Anterior cingulate cortex (tissue), 58 donors: ENCODE results near the gene CCNH.

Experiments used
- DNase-seq, 58 donors: peaks; one replicate each; lab custom pipeline; 2025; lab: John Stamatoyannopoulos, UW

The CCNH gene

DNA sequence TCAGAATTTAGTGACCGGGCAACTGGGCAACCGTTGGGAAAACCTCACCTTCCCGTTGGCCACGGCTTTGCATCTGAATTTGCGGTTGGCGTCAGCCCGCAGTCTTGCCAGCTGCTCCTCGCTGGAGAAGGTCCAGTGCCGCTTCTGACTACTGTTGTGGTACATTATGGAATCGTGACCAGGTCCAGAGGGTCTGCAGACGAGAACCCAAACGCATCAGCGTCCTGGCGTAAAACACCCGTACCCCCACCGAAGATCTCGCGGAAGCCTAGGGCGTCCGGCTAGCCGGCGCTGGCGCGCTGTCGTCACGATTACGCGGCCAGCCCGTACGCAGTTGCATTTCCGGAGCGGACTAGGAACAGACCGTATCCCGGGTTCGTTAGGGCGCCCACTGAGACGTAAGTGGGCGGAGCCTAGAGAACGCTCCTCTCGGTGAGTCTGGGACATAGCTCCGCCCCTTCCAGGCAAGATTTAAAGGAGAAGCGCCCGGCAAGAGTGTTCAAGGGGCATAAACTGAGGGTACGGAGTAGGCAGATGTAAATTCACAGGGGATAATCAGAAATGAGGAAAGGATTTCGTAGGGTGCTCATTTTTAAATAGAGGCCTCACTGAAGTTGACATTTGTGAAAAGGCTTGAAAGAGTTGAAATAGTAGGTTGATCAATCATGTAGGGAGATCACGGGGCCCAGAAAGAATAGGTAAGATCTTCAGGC is at the start of gene CCNH:
CCNH (minus strand) TSS at position 301 of the 713 bp plus-strand sequence; CDS start at position 165, 136 bp downstream.
- peak; percentile 62 to 99 (median 96) for DNase-seq

DNA sequence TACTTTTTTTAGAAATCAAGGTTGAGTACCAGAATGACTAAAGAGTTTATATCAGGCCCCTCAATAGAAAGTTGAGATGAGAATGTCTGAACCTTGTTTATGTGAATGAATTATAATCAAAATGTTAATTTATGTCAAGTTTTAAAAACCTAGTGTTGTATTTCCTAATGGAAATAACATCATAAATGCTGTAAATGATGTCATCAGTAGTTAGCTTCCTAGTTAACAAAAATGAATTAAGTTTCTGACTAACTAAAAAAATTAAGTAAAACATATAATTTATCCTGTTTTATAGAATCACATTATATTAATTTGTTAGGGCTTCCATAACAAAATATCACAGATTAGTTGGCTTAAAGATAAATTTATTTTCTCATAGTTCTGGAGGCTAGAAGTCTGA is 45.0 kb upstream of the CCNH start:
- no peak for DNase-seq

DNA sequence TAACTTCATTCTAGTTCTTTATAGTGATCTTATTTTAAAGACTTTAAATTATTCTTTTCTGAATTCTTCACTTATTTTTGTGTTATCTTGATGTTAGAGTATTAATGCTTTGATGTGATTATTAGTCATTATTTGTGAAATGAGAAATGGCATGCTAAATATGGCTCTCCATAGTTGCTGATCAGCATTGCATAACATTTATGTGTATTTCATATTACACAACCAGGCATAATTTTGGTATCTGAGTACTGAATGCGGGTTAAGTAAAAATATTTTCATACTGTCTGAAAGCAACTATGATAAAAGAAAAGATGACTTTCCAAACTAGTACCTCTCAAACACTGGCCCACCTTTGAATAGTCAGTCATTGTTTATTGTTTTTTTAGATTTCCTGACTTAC is 41.1 kb upstream of the CCNH start:
- DNase-seq, result no peak

DNA sequence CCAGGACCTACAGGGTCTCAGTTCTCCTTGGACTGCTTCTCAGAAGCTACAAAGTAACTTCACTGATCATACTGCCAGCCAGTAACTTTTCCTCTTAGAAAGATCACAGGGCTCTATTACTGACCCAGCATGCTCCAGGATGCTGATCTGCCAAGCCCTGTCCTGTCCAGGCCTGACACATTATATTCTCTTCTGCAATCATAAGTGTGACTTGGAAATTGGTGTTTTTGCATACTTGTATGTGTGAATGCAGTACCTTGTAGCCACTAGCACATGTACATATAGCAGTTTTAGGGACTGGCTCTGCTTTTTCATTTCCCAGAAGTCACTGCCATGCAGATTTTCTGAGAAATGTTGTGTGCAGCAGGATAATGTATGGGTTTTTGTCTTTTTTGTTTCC is 40.1 kb upstream of the CCNH start:
- peak in 2 of 58 donors; percentile 0 to 1 for DNase-seq

DNA sequence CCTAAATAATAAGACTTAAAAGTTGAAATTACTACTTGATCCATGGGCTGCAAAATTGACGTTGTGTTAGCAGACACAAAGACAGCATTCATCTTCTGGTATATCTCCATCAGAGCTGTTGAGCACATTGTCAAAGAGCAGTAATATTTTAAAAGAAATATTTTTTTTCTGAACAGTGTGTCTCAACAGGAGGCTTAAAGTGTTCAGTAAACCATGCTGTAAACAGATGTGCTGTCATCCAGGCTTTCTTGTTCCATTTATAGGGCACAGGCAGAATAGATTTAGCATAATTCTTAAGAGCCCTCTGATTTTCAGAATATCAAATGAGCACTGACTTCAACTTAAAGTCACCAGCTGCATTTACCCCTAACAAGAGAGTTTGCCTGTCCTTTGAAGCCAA is 29.7 kb upstream of the CCNH start:
- no peak for DNase-seq

DNA sequence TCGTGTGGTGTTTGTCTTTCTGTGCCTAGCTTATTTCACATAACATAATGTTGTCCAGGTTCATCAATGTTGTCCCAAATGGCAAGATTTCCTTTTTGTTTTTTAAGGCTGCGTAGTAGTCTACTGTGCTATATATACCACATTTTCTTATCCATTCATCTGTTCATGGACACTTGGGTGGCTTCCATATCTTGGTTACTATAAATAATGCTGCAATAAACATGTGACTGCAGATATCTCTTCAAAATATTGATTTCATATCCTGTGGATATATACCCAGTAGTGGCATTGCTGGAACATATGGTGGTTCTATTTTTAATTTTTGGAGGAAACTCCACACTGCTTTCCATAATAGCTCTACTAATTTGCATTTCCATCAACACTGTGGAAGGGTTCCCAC is 25.5 kb upstream of the CCNH start:
- no peak for DNase-seq

DNA sequence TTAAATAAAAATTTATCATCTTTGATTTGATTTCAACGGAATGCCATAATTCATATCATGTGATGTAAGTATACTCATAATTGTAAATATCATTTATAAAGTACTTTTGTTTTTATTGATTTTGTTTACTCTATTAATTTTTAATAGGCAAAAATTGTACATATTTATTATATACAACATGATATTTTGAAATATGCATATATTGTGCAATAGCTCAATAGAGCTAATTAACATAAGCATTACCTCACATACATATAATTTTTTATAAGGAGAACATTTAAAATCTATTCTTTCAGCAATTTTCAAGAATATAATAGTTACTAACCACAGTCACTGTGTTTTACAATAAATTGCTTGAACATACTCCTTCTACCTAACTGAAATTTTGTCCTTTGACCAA is 25.0 kb upstream of the CCNH start:
- no peak for DNase-seq

DNA sequence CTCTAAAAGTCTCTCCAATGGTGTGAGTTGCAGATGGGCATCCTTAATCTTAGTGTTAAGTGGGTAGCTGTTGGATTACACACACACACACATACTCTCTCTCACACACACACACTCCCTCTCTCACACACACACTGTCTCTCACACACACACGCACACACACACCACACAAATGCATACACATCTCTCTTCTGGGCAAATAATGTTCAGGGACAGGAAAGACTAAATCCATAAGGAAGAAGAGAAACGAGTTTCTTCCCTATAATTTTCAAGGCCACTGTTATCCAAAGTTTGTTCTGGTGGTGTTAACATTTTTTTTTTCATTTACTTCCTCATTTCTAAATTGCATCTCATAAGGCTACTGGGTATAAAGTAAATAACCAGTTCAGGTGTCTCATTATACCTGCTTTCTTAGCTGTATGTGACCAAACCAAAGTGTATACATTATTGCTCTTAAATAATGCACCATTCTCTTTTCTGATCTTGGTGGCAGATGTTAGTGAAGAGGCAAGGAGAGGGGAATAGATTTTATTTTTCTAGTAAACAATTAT is 22.5 kb upstream of the CCNH start:
- no peak for DNase-seq

DNA sequence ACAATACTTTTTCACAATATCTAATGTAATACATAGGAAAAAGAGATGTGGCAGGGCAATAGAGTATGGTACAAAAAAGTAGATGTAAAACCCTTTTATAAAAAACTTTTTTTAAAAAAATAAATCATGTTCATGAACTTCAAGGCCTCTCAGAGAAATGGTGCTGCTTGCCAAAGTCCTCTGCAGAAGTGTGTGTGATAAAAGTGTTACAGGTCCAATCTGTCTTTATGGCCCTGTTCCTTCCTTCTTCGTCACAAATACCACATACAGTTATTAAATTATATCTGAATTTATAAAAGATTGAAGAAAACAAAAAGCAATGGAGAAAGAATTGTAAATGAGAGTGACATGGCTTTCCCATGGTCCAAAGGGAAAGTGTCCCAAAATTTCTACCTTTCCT is 21.7 kb upstream of the CCNH start:
- DNase-seq, result no peak

DNA sequence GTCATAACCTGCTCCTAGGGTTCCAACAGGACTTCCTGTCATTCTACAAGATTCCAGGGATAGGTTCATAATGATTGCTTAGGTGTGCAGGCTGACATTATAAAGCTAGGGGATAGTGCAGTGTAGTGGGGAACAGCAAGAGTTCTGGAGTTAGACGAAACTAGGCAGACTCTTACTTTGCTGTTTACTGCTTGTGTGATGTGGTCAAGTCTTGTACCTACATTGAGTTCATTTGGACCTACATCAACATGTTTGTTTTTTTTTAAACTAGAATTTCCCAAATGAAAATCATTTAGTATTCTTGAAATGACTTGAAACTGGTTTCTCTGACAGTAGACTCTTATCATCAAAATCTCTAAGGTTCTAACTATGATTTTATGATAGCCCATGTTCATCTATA is 21.2 kb upstream of the CCNH start:
- DNase-seq, result no peak

DNA sequence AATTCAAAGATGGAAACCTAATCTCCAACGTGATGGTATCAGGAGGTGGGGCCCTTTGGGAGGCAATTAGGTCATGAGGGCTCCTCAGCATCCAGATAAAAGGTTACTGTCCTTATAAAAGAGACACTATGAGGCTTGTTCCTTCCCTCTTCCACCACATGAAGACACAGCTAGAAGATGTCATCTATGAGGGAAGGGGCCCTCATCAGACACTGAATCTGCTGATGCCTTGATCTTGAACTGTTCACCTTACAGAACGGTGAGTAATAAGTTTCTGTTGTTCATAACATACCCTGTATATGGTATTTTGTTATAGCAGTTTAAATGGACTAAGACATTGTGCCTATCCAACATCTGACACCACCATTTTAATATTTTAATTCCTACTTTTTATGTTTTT is 19.7 kb upstream of the CCNH start:
- DNase-seq, result no peak

DNA sequence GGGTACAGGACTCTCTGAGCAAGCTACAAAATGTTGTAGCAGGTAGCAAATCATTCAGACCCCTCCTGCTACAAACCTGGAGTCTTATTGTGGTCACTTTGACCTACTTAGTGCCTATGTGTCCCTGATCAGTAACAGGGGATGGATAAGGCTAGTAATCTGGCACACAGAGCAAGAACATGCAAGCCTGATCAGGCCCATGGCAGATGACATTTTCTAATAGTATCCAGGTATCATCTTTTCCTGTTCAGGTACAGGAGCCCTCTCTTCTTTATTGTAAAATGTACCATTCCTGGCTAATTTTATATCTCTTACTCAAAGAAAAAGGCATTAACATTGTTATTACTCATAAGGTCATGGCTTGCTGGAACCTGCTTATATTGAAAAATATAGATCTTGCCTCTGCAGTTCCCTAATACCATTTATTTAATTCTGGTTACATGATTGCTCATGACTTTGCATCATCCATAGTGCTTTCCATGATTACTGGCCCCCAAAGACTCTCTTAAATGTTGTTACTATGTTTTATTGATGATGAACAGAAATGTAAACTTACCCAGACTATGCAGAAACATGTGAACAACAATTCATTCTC is 18.2 kb upstream of the CCNH start:
- no peak for DNase-seq

DNA sequence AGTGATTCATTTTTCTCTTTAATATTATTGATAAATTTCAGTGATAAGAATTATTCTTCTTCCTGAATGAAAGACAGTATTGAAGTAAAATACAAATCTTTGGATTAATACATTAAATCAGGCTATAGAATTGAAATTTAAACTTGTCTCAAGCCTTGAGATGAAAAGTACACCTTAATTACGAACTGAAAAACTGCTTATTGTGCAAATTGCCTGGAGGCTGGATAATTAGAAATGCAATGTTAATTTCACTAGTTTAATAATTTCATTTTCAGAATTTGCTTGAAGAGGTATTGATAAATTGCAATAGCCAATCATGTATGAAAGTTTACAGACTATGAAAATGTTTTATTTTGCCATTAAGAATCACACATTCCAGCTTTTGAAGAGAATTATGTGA is 11.0 kb upstream of the CCNH start:
- no peak for DNase-seq

DNA sequence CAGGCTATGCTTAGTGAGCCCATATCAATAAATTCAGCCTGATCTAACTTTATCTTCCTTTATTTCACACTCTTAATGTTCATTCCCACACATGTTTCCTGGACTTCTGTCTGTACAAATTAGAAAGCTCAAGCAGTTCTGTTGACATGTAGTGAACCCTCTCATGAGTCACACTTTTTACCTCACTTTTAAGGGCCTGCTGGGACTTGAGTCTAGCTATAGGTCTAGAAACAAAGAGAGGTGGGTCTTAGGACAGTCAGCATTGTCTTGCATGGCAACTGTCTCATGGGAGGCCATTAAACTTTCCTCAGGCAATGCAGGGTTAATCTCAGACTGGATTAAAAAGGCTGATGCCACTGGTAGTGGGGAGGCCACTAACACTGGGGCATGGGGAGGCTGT is 8.6 kb upstream of the CCNH start:
- no peak for DNase-seq

DNA sequence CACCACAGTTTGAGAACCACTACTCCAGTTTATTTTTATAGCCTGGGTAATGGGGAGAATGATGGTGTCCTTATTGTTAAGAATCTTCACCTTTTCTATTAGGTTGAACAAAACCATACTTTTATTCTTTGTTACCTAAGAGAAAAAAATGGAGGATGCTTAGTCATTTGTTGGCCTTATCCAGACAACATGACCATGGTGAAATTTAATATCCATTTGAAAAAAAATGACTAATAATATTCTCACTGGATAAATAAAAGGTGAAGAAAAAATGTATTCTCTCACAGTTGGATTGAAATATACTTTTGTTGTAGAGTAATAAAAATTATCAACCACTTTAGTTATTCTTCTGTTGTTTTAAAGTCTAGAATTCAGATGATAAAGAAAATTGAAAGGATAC is 5.8 kb upstream of the CCNH start:
- DNase-seq, result no peak

DNA sequence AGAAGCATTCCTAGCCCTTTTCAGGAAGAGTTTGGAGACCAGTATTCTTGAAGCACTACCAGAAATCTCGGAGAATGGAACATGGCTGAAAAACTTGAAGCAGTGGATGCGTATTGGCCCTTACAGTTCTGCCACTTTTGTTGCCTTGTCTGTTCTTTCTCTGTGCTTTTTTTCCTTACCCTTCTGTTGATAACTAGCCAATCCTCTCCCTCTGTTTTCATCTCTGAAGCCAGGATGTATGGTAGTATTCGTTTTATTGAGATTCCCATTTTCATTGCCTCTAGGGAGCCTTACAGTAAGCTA is 564 bp upstream of the CCNH start:
- no peak for DNase-seq

DNA sequence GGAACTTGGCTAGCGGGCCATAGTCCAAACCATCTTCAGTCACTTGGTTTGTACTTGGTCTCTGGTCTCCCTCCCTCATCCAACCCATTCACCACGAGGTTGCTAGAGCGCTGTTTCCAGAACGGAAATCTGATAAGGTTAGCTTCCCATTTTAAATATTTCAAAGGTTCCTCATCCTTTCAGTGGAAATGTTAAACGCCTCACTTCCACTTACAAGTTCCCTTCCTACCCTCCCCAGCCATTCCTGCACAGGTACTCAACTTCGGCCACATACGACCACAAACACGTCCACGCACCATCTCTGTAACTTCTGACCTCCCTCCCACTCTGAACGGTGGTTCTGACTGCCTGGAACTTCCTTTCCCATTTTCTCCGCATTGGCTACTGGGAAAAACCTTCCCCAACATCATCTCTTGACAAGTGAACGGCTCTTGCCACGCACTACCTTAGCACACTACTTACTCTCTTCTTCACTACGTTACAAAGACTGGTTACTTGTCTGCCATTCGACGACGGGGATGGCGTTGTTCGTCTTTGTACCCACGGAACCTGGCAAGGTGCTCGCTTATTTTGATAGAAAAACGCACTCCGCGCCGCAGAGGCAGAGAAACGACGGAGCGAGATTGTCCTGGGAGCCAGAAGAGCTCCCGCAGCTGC is 629 bp downstream of the CCNH start:
- DNase-seq, result peak in 27 of 58 donors; percentile 5 to 70 (median 46)

DNA sequence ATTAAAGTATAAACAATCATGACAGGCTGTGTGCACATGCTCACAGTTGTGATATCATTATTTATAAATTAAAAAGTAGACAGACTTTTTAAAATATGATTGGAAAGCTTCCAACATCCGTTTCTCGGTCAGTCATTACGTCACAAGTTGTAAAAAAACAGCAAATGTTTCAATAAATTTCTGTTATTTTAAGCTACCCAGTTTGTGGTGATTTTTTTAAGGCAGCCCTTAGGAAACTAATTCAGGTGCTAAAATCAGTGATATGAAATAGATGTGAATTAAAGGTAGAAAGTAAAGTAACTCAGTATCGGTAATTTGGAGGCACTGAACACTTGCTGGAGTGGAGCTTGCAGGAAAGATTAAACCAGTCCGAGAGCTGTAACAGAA is 1.2 kb downstream of the CCNH start:
- DNase-seq, result no peak

DNA sequence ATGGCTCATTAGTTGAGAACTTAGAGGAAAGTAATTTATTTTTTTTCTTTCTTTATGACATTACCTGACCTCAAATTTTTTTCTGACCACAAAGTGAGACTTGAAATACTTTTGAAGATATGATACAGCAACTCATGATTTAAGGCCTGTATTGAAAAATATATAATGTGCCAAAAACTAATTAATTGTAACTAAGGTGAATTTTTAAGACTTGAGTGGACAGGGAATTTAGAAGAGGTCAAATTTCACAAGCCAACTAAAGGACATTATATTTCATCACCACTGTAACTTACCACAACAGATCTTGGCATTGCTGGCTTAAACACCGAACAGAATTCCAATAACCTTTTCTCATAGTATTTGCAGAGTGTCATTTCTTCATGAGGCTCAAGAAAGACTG is 1.8 kb downstream of the CCNH start:
- no peak for DNase-seq

DNA sequence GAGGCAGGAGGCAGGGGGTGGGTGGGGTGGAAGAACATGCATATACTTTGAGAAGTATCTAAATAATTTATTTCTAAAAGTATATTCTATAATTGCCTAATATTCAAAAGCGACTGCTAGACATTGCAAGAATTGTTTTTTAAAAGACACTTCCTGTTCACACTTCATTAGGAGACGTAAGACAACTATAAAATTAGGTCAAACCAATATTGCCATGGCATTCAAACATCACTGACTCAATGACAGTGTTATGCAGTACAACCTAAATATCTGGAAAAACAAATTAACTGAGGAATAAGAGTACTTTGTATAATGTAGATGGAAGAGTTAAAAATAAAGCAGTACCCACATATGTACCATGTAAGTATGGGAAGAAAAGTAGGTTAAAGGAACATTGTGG is 4.5 kb downstream of the CCNH start:
- no peak for DNase-seq

DNA sequence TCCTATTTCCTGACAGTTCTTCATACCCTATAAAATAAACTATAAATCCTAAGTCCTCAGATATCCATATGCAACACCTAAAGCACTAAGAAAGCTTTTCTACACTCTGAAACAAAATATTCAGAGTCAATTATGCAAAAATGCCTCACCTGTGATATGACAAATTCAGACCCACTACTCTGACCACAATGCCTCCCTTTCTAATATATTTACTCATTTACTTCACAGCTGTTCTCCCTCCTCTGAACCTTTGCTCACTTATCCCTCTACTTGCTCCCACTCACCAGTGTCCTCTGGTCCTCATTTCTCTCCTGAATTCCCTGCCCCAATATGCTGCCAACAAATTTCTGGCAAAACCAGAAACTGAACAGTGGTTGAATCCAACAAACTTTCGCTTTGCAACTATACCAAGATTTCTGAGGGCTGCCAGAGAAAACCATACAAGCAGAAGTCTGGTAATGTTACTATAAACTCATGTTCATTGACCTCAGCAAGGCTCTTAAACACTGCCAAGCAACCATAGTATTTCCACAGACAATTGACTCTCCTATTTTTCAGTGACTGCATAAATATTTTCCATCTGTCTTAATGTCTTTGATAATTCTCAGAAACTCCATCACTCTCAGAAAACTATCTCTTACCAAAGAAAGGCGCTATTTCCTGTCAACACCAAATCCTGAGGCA is 7.1 kb downstream of the CCNH start:
- no peak for DNase-seq
